T-helper 17 cell (primary cell): ENCODE results near the gene ATM. TPM values are rescaled to one million over a fixed set of nuclear protein-coding genes. Genes with fewer than 3 reads are reported as not detected.

ENCODE experiments used
- ATAC-seq: fragments of 150-1000 bp; cut with Tn5 transposase; 2 replicates; pipeline ENCODE4 v1.10.0; 2021; ENCODE audit warnings: mild to moderate bottlenecking, moderate library complexity
- DNase-seq, 3 donors: peaks; one replicate each; pipeline versions ENCODE4 v3.0.0 to v3.0.0-alpha.2; 2020 to 2021
- H3K9me3 ChIP-seq: one replicate; pipeline ENCODE4 v1.7.0; 2013; ENCODE audit warnings: low read length, mild to moderate bottlenecking; ENCODE audit not compliant: control insufficient read depth, poor library complexity, severe bottlenecking
- H3K27ac Mint-ChIP-seq: one replicate; pipeline ENCODE4 v1.8.0; 2022; ENCODE audit warnings: mild to moderate bottlenecking, moderate library complexity, mixed read lengths
- H3K27me3 Mint-ChIP-seq: one replicate; pipeline ENCODE4 v1.8.0; 2022; ENCODE audit warnings: mixed read lengths
- H3K36me3 Mint-ChIP-seq: one replicate; pipeline ENCODE4 v1.8.0; 2022; ENCODE audit warnings: low read depth, mixed read lengths
- H3K4me1 Mint-ChIP-seq: one replicate; pipeline ENCODE4 v1.8.0; 2022; ENCODE audit warnings: mild to moderate bottlenecking, mixed read lengths
- H3K4me3 Mint-ChIP-seq: one replicate; pipeline ENCODE4 v1.8.0; 2022; ENCODE audit warnings: mild to moderate bottlenecking, moderate library complexity, mixed read lengths
- total RNA-seq, 4 donors: library from RNA in 2 of 4; stranded (reverse) in 2 of 4; gene quantifications; one replicate each; pipeline ENCODE4 v1.2.3 and lab custom pipeline; 2022 to 2026

Gene ATM
- total RNA-seq, 2 donors from 2014 or later: 203 to 260 TPM

DNA sequence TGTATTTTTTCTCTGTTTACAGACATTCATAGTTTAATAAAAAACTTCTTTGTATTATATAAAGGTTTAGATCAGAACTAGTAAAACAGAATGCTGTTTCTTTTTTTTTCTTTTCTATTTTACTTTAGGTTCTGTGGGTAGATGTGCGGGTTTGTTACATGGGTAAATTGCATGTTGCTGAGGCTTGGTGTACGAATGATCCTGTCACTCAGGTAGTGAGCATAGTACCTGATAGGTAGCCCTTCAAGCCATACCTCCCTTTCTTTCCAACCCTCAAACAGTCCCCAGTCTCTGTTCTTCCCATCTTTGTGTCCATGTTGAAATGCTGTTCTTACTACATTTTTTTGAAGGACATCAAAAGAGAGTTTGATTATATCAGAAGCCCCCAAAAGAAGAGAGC lies 3.2 kb downstream of the ATM start:
- DNase-seq: no peak
- peaks cover 38% of the 10 kb centered on the region for H3K4me1 Mint-ChIP-seq
- ATAC-seq: no peak
- peaks cover 5% of the 10 kb centered on the region for H3K36me3 Mint-ChIP-seq
- H3K27me3 Mint-ChIP-seq: no peaks in the 10 kb centered on the region
- no peak overlapping the region for H3K4me3 Mint-ChIP-seq
- no peaks in the 10 kb centered on the region for H3K9me3 ChIP-seq
- H3K27ac Mint-ChIP-seq: no peak overlapping the region

DNA sequence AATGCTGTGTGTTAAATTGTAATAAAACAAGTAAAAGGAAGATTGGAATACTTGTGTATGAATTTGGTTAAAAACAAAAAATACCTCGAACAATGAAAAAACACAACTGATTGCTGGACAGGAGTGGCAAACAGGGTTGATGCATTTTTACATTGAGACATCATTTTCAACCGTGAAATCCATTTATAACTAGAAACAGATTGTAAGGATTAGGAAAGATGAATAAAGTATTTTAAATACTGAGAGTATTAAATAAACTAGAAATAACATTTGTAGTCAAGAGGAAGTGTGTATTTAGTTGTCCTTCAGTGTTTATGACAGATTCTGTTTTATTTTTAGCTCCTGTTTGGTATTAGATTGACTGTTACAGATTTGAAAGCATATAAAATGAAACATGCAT lies 5.4 kb downstream of the ATM start:
- Mint-ChIP-seq H3K27ac (no peak overlapping the region), H3K4me1 (peaks cover 33% of the 10 kb centered on the region), H3K27me3 (no peaks in the 10 kb centered on the region), H3K36me3 (peaks cover 5% of the 10 kb centered on the region), H3K4me3 (peak overlapping the region; percentile 12)
- ATAC-seq (no peak), DNase-seq (no peak)
- H3K9me3 ChIP-seq: no peaks in the 10 kb centered on the region

DNA sequence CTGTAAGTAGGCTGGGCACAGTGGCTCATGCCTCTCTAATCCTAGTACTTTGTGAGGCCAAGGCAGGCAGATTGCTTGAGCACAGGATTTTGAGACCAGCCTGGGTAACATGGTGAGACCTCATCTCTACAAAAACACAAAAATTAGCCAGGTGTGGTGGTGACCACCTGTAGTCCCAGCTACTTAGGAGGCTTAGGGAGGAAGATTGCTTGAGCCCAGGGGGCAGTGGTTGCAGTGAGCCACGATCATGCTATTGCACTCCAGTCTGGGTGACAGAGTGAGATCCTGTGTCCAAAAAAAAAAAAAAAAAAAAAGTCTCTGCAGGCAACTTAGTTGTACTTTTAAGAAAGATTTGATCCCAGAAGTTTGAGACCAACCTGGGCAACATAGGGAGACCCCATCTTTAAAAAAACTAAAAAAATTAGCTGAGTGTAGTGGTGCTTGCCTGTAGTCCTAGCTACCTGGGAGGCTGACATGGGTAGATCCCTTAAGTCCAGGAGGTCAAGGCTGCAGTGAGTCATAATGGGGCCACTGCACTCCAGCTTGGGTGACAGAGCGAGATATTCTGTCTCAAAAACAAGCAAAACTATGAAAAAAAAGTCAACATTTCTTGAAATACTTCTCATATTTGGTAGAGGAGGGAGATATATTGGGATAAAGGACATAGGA lies 10.5 kb downstream of the ATM start:
- H3K36me3 Mint-ChIP-seq: peaks cover 8% of the 10 kb centered on the region
- H3K4me1 Mint-ChIP-seq: peaks cover 37% of the 10 kb centered on the region
- H3K27ac Mint-ChIP-seq: peak overlapping the region; percentile 69
- H3K4me3 Mint-ChIP-seq: peak overlapping the region; percentile 31
- DNase-seq (no peak), ATAC-seq (no peak)
- H3K9me3 ChIP-seq: no peaks in the 10 kb centered on the region
- no peaks in the 10 kb centered on the region for H3K27me3 Mint-ChIP-seq

DNA sequence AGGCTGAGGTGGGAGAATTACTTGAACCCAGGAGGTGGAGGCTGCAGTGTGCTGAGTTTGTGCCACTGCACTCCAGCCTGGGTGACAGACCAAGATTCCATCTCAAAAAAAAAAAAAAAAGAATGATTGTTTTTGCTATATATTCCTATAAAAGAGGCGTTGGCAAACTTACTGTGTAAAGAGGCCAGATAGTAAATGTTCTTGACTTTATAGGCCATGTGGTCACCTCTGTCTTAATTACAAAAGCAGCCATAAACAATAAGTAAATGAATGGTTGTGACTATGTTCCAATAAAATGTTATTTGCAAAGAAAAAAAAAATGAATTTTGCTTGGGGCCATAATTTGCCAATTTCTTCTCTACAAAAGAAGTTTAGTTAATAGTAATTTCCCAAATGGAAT lies 12.3 kb downstream of the ATM start:
- H3K4me3 Mint-ChIP-seq: peak overlapping the region; percentile 7
- ATAC-seq (no peak), DNase-seq (no peak)
- H3K9me3 ChIP-seq: no peaks in the 10 kb centered on the region
- H3K36me3 Mint-ChIP-seq: peaks cover 5% of the 10 kb centered on the region
- H3K4me1 Mint-ChIP-seq: peaks cover 45% of the 10 kb centered on the region
- H3K27ac Mint-ChIP-seq: no peak overlapping the region
- H3K27me3 Mint-ChIP-seq: no peaks in the 10 kb centered on the region

DNA sequence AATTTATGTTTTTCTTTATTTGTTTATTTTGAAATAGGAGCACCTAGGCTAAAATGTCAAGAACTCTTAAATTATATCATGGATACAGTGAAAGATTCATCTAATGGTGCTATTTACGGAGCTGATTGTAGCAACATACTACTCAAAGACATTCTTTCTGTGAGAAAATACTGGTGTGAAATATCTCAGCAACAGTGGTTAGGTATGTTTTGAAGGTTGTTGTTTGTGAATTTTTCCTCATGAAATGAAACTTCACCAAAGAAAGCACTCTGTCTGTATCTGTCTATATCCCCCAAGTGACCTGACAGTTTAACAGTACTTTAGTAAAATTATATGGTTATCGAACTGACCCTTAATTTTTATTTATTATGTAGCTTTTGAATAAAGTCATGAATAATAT lies 12.8 kb downstream of the ATM start:
- no peak for ATAC-seq
- H3K9me3 ChIP-seq: no peaks in the 10 kb centered on the region
- H3K27me3 Mint-ChIP-seq: no peaks in the 10 kb centered on the region
- DNase-seq: no peak
- peaks cover 5% of the 10 kb centered on the region for H3K36me3 Mint-ChIP-seq
- H3K27ac Mint-ChIP-seq: peak overlapping the region; percentile 97
- peak overlapping the region; percentile 88 for H3K4me3 Mint-ChIP-seq
- H3K4me1 Mint-ChIP-seq: peaks cover 49% of the 10 kb centered on the region

DNA sequence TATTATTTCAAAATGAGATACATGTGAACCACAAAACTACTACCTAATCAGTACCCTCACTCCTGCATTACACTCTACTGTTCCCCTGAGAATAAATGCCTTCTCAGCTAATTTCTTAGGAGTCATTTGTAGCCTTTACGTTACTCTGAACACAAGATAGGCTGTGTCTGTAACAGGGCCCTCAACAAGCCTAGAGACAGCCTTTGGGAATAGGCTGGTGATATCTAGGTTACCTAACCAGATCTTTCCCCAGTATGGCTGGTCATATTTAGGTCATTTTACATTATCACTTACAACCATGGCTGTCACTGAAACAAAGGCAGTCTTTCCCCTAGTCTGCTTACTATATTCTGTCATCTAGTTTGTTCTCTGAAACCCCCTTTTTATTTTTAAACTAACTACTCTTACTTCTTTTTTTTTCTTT lies 14.2 kb downstream of the ATM start:
- Mint-ChIP-seq H3K27me3 (no peaks in the 10 kb centered on the region), H3K36me3 (peaks cover 8% of the 10 kb centered on the region), H3K4me1 (peaks cover 54% of the 10 kb centered on the region), H3K27ac (peak overlapping the region; percentile 97), H3K4me3 (peak overlapping the region; percentile 88)
- ATAC-seq (peak; percentile 70), DNase-seq (no peak)
- H3K9me3 ChIP-seq: no peaks in the 10 kb centered on the region

DNA sequence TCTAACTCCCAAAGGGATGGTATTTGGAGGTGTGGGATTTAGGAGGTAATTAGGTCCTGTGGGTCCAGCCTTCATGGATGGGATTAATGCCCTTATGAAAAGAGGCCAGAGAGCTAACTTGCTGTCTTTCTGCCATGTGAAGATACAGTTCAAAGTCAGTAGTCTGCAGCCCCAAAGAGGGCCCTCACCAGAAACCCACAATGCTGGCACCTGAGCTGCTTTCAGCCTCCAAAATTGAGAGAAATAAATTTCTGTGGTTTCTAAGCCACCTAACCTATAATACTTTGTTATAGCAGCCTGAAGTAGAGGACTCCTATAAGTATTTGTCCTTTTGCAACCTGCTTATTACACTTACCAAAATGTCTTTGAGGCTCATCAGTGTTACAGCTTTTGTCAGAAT lies 16.2 kb downstream of the ATM start:
- Mint-ChIP-seq H3K36me3 (peaks cover 6% of the 10 kb centered on the region), H3K27me3 (no peaks in the 10 kb centered on the region), H3K4me1 (peaks cover 52% of the 10 kb centered on the region), H3K27ac (peak overlapping the region; percentile 83), H3K4me3 (peak overlapping the region; percentile 72)
- no peaks in the 10 kb centered on the region for H3K9me3 ChIP-seq
- ATAC-seq (no peak), DNase-seq (no peak)

DNA sequence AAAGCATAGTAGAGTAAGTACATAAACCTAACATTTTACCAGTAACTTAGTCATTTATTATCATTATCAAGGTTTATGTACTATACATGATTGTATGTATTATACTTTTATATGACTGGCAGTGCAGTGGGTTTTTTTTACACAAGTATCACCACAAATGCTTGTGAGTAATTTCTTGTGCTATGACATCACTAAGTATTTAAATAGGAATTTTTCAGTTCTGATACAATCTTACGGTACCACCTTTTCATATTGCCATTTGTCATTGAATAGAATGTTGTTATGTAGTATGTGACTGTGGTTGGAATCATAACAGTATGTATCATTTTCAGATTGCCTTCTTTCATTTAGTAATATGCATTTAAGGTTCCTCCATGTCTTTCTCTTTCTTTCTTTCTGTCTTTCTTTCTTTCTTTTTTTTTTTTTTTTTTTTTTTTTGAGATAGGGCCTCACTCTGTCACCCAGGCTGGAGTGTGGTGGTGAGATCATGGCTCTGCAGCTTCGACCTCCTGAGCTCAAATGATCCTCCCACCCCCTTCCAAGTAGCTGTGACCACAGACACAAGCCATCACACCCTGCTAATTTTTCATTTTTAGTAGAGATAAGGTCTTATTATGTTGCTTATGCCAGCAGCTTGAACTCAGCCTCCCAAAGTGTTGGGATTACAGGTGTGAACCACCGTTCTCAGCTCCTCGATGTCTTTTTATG lies 18.6 kb downstream of the ATM start:
- ATAC-seq (no peak), DNase-seq (no peak)
- Mint-ChIP-seq H3K36me3 (peaks cover 5% of the 10 kb centered on the region), H3K27me3 (no peaks in the 10 kb centered on the region), H3K4me1 (peaks cover 51% of the 10 kb centered on the region), H3K27ac (peak overlapping the region; percentile 90), H3K4me3 (no peak overlapping the region)
- no peaks in the 10 kb centered on the region for H3K9me3 ChIP-seq

DNA sequence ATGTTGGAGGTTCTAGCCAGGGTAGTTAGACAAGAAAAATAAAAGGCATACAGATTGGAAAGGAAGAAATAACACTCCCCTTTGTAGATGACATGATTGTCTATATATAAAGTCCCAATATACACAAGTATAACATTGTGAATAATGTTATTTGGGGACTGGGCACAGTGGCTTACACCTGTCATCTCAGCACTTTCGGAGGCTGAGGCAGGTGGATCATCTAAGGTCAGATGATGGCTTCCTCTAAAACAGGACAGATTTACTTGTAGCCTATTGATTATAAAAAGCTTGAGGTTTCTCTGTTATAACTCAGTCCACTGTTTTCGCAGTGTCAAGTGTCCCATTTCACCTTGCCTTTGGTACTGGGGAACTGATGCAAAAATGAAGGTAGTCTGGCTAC lies 19.6 kb downstream of the ATM start:
- Mint-ChIP-seq H3K27me3 (no peaks in the 10 kb centered on the region), H3K4me1 (peaks cover 47% of the 10 kb centered on the region), H3K36me3 (peaks cover 5% of the 10 kb centered on the region), H3K27ac (peak overlapping the region; percentile 90), H3K4me3 (no peak overlapping the region)
- no peak for ATAC-seq
- no peaks in the 10 kb centered on the region for H3K9me3 ChIP-seq
- no peak for DNase-seq

DNA sequence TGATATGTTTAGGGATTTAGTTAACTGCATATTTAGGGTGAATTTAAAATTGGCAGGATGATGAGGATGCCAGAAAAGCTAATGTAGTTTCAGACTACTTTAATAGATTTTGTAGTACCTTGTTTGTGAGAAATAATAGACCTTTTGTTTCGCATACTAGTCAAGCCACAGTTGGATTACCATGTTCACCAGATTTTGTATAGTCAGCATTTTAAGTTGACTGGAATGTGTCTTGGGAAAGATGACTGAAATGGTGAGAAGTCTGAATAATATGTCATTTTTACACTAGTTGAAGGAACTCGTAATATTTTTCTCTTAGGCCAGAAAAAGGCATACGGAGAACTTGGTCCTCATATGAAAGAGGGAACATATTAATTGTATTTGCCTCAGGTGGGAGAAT lies 23.4 kb downstream of the ATM start:
- no peaks in the 10 kb centered on the region for H3K27me3 Mint-ChIP-seq
- H3K27ac Mint-ChIP-seq: peak overlapping the region; percentile 92
- H3K9me3 ChIP-seq: no peaks in the 10 kb centered on the region
- peak overlapping the region; percentile 53 for H3K4me3 Mint-ChIP-seq
- DNase-seq (no peak), ATAC-seq (no peak)
- H3K36me3 Mint-ChIP-seq: peaks cover 6% of the 10 kb centered on the region
- peaks cover 28% of the 10 kb centered on the region for H3K4me1 Mint-ChIP-seq

DNA sequence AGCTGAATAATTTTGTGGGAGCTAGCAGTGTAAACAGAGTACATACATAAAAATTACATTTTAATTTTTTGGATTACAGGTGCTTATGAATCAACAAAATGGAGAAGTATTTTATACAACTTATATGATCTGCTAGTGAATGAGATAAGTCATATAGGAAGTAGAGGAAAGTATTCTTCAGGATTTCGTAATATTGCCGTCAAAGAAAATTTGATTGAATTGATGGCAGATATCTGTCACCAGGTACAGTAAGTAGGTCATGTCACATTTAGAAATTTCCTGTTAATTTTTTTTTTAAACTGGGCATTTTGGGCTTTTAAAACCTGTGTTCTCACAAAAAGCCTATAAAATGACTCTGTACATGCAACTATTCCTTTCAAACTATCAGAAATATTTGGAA lies 24.0 kb downstream of the ATM start:
- peaks cover 28% of the 10 kb centered on the region for H3K4me1 Mint-ChIP-seq
- peak overlapping the region; percentile 53 for H3K4me3 Mint-ChIP-seq
- H3K9me3 ChIP-seq: no peaks in the 10 kb centered on the region
- ATAC-seq: peak; percentile 54
- no peaks in the 10 kb centered on the region for H3K27me3 Mint-ChIP-seq
- no peak for DNase-seq
- peak overlapping the region; percentile 92 for H3K27ac Mint-ChIP-seq
- H3K36me3 Mint-ChIP-seq: peaks cover 7% of the 10 kb centered on the region

DNA sequence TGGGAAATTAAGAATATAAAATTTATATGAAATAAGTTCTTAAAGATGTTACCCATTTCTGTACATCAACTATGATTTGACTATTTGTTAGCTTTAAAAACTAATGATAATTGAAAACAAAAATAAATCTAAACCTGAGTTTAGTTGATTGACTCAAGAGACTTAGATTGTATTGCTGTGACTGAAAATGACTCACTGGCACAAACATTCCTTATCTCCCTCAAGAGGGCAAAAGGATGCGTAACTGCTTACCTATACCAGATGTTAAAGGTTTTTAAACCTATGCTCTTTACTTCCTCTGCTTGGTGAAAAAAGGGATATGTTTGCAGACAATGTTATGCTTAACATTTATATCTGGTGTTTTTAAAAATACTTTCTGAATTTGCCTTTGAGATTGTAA lies 30.3 kb downstream of the ATM start:
- Mint-ChIP-seq H3K27me3 (no peaks in the 10 kb centered on the region), H3K4me3 (no peak overlapping the region), H3K4me1 (peaks cover 10% of the 10 kb centered on the region), H3K27ac (no peak overlapping the region), H3K36me3 (peaks cover 13% of the 10 kb centered on the region)
- DNase-seq (no peak), ATAC-seq (no peak)
- H3K9me3 ChIP-seq: no peaks in the 10 kb centered on the region

DNA sequence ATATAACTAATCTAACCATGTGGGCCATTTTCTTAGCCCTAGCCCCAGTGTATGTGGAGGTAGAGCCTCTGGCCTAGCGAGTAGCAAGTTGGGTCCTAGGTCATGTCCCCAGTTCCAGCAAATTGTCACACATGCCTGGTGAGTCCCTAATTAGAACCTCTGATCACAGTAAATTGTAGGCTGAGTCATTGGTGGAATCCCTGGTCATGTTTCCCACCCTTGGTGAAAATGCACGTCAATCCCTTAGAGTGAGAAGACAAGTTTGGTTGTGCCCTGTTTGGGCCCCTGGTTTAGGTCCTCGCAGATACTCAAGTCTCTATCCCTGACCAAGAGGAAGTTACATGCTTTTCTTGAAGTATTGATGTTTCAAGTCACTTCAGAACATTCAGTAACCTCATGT lies 46.7 kb downstream of the ATM start:
- DNase-seq (no peak), ATAC-seq (no peak)
- Mint-ChIP-seq H3K4me3 (no peak overlapping the region), H3K4me1 (peaks cover 5% of the 10 kb centered on the region), H3K36me3 (peaks cover 14% of the 10 kb centered on the region), H3K27me3 (no peaks in the 10 kb centered on the region), H3K27ac (peak overlapping the region; percentile 72)
- H3K9me3 ChIP-seq: no peaks in the 10 kb centered on the region
